IPS DF 19.7 (cell line): ENCODE results near the gene RPS6KA1.
"Not testable (repeated sequence)": the region's sequence is repeated elsewhere in the genome, so short reads cannot be mapped to it uniquely, and the experiment has no call there.

Source experiments
- DNase-seq: peaks from one replicate; pipeline ENCODE4 v3.0.0-alpha.2; 2013; ENCODE audit warnings: low read depth, low spot score

RPS6KA1 gene

DNA sequence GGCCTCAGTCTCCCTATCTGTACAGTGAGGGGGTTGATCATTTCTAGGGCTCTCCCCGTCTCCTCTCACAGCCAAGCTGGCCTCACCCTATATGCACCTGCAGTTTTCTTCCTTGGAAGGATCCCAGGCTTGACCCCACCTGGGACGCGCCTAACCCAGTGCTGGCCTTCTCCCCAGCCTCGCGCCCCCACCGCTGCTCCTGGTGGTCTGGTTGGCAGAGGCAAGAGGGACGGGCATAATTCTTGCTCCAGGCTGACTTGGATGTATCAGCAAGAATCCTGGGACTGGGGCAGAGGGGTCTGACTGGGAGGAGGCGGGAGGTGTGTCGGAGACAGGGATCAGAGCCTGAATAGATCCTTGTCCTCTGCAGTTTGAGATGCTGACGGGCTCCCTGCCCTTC, 25.2 kb downstream of the RPS6KA1 start:
- no peak for DNase-seq

DNA sequence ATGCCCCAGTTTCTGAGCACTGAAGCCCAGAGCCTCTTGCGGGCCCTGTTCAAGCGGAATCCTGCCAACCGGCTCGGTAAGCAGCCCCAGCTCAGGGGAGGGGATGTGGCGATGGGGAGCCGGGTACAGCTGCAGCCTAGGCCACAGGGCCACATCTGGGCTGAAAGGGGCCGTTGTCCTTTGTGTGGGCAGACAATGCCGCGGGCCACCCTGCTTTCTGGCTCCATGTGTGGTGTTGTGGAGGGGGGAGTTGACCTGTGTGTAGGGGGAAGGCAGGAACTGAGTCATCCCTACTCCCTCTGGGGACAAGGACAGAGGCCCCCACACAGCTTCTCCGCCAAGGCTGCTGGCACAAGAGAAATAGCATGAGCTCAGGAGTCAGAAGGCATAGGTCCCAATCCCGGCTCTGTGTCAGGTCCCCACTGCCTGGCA, 26.0 kb downstream of the RPS6KA1 start:
- no peak for DNase-seq

DNA sequence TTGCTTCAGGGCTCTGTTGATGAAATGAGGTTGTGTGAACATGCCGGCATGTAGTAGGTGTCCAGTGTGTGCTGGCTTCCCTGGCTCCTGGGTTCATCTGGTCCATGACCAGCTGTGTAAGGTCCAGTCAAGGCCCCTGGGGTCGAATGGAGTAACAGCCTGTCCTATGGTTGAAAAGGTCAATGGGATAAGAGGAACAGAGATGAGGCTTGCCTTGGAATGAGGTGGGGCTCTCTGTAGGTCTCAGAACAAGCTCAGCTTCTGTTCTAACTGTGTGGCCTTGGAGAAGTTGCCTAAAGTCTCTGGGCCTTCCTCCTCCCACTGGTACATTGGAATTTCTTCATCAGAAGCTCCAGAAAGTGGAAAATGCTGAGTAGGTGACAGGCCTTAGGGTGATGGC, 26.6 kb downstream of the RPS6KA1 start:
- DNase-seq, result no peak

DNA sequence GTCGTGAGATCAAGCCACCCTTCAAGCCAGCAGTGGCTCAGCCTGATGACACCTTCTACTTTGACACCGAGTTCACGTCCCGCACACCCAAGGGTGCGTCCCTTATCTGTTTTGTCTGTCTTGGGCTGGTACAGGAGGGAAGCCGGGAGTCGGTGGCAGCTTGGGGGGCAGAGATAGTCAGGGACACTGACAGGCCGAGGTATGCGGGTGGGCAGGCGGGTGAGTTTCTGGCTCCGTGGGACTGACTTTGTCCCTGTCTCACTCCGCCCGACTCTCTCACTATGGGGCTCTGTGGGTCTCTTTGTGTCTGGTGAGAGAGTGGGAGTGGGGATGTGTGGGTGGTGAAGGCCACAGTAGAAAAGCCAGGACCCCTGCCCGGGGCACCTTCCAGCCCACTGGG, 27.4 kb downstream of the RPS6KA1 start:
- DNase-seq, result no peak

DNA sequence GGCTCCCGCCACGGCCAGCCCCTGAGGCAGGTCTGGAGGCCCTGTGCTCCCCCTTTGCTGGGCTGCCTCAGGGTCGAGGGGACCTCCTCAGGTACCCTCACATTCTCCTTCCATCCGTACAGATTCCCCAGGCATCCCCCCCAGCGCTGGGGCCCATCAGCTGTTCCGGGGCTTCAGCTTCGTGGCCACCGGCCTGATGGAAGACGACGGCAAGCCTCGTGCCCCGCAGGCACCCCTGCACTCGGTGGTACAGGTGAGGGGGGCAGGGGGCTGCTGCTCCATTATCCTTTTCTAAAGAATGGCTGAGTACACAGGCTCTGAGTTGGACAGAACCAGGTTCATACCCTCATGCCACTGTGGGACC, 29.1 kb downstream of the RPS6KA1 start:
- DNase-seq, result no peak

DNA sequence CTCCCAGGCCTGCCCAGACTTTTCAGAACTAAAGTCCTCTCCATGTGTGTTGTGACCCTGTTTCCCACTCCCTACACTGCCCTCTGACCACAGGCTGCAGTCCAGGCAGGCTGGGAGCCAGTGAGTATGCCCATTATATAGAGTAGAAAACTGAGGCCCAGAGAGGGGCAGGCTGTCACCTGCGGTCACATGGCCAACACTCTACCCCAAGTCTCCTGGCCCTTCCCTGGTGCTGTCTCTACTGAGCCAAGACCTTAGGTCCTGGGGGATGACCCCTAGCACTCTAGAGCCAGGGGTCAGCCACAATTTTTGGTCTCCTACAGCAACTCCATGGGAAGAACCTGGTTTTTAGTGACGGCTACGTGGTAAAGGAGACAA, 30.8 kb downstream of the RPS6KA1 start:
- no peak for DNase-seq

DNA sequence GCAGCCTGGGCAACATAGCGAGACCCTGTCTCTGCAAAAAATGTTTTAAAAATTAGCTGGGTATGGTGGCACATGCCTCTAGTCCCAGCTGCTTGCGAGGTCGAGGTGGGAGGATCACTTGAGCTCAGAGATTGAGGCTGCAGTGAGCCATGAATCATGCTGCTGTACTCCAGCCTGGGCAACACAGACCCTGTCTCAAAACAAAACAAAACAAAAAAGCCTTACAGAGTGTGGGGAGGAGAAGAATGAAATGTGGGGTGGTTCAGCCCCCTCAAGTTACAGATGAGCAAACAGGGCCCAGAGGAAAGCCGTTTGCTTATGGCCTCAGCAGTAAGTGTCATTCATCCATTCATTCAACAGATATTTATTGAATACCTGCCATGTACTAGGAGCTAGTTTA, 40.7 kb downstream of the RPS6KA1 start:
- DNase-seq, result no peak

DNA sequence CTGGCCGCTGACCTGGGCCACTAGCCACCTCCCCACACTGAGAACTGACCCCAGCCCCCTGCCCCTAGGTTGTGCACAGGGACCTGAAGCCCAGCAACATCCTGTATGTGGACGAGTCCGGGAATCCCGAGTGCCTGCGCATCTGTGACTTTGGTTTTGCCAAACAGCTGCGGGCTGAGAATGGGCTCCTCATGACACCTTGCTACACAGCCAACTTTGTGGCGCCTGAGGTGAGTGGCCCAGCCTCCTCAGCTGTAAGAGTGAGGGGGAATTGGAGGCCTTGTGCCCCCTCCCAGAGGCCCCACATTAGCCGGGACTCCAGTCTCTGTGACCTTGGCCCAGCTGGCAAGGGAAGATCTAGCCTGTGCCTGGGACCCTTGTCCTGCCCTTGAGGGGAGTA, 41.8 kb downstream of the RPS6KA1 start:
- no peak for DNase-seq

DNA sequence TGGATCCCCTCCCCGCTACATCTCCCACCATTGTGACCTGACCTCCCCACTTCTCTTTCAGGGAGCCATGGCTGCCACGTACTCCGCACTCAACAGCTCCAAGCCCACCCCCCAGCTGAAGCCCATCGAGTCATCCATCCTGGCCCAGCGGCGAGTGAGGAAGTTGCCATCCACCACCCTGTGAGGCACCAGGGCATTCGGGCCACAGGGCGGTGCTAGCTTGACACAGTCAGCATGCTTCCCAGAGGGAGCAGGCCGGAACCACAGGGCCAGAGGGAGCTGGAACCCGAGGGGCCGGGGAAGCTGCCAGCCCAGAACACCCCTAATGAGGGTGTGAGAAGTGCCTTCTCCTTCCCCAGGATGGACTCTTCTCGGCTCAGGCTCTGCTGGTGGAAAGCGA, 44.5 kb downstream of the RPS6KA1 start:
- no peak for DNase-seq

DNA sequence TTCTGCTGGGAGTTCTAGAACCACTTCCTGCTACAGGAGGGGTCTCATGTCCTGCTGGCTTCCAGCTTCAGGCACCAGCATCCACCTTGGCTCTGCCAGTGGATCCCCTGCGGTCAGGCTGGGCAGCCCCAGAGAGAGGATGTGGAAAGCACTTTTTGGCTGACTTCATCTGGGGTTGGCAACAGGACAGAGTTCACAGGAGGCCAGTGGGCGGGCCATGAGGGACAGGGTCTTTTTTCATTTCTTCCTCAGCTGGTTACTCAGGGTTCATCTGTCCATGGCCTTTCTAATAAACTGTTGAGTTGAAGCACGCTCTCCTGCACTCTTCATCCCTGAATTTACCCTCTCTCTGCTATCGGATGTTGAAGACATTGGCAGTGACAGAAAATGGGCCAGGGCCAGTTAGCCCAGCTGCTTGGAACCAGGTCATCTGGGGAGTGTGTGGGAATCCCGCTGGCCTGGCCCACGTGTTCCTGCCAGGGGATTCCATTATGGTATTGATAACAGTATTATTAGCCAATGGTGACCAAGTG, 45.2 kb downstream of the RPS6KA1 start:
- no peak for DNase-seq

DNA sequence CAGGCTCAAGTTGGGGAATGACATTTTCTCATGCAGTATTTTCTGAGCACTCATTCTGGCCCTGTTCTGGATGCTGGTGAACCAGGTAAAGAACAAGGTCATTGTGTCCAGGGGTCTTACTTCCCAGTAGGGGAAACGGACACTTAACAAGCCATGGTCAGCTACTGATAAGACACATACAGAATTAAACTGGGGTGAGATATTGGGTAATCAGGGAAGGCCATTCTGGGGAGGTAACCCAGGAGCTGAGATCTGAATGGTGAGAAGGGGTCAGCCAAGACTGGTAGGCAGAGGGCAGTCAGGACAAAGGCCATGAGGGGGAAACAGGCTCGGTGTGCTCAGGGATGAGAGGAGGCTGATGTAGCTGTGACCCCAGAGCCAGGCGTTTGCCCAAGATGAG, 45.8 kb downstream of the RPS6KA1 start:
- DNase-seq, result no peak

DNA sequence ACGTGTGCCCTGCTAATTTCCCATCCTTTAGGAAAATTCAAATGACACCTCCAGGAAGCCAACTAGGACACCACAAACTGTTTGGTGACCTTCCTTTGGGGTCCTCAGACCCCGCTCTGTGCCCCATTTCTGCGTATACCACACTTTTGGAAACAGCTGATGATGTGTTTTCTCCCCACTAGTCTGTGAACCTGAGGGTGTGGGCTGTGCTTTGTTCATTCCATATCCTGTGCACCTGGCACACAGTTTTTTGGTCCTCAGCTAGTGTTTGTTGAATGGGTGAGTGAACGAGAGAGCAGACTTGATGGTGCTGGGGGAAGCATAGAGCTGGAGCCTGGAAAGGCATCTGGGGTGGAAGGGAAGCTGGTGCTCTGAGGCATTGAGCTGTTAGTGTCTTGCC, 48.6 kb downstream of the RPS6KA1 start:
- DNase-seq, result no peak

DNA sequence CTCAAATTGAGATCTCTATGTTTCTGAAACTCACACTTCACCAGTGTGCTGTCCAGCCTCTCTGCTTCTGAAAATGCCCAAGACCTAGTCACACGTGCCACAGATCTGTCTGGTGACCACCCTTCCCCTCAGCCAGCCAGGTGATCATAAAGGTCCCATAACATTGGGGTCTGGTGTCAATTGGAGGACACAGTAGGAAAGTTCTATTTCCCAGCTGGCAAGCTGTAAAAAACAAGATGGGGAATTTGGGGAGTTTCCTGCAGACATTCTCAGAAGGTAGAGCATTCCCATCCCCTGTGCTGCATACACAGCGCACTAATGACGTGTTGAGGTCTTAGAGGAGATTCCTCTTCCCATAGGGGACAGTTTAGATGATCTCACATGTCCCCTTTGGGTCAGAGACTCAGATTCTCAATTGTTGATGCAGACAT, 50.1 kb downstream of the RPS6KA1 start:
- DNase-seq, result no peak

DNA sequence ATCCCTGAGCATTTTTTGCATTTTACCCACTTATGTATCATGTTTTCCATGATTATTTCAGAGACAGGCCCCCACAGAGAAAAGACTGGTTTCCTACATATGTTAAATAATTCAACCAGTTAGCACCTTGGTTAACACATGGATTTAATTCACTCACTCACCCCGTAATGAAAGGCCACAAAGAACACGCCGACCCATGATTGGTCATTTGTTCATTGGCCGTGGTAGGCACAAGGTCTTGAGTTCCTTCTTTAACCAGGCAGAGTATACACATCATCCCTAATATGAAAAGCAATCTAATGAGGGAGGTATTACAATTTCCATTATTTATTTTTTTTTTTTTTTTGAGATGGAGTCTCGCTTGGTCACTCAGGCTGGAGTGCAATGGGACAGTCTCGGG, 50.6 kb downstream of the RPS6KA1 start:
- DNase-seq, result no peak

DNA sequence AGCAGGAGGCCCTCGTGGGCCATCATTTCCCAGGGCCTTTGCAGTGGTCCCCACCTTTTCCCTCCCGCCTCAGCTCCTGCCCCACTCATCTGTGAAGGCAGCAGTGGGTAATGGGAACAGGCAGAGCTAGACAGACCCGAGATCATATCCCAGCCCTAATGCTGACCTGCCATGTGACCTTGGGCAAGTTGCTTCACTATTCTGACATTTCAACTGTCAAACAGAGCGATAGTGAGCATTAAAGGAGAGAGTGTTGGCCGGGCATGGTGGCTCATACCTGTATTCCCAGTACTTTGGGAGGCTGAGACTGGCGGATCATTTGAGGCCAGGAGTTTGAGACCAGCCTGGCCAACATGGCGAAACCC, 51.7 kb downstream of the RPS6KA1 start:
- DNase-seq, result no peak

DNA sequence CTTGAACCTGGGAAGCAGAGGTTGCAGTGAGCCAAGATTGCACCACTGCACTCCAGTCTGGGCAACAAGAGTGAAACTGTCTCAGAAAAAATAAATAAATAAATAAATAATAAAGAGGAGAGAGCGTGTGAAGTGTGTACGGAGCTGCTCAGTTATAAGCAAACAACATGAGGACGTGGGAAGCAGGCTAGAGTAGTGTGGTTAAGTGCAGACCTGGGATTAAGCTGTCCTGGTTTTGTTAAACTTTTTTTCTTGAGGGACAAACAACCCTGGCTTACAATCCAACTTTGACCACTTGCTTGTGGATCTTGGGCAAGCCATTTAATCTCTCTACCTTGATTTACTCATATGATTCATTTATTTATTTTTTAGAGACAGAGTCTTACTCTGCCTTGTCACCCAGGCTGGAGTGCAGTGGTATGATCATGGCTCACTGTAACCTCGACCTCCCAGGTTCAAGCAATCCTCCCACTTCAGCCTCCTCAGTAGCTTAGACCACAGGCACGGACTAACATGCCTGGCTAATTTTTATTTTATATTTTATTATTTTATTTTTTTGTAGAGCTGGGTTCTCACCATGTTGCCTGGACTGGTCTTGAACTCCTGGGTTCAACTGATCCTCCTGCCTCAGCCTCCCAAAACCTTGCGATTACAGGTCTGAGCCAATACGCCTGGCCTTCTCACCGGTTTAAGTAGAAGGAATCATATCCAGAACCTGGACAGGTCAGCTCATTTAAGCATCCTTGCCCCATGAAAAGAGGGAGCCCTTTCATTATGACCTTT, 52.7 kb downstream of the RPS6KA1 start:
- DNase-seq, result no peak

DNA sequence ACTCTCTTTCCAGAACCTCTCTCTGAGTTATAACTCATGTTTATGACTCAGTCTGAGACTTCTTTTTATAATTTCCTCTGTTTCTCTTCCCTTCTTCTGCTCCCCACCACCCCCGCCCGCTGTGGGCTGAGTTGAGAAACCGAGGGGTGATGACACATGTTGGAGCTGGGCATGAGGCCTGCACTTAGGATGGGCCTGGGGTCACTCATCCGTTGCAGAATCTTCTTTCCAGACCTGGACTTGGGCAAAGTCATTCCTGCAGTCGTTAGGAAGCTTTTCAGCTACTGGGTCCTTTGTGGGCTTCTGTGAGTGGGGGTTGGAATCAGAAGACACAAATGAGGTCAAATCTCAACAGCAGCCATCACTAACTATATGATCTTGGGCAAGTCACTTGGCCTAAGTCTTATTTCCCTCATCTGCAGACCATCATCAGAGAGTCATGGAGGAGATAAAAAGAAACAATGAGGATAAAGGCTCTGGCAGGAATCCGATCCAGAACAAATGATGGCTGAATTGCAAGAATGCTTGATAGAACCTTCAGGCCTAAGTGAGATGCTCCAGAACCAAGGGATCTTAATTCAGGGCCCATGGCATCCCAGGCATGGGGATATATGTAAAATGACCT, 53.4 kb downstream of the RPS6KA1 start:
- no peak for DNase-seq

DNA sequence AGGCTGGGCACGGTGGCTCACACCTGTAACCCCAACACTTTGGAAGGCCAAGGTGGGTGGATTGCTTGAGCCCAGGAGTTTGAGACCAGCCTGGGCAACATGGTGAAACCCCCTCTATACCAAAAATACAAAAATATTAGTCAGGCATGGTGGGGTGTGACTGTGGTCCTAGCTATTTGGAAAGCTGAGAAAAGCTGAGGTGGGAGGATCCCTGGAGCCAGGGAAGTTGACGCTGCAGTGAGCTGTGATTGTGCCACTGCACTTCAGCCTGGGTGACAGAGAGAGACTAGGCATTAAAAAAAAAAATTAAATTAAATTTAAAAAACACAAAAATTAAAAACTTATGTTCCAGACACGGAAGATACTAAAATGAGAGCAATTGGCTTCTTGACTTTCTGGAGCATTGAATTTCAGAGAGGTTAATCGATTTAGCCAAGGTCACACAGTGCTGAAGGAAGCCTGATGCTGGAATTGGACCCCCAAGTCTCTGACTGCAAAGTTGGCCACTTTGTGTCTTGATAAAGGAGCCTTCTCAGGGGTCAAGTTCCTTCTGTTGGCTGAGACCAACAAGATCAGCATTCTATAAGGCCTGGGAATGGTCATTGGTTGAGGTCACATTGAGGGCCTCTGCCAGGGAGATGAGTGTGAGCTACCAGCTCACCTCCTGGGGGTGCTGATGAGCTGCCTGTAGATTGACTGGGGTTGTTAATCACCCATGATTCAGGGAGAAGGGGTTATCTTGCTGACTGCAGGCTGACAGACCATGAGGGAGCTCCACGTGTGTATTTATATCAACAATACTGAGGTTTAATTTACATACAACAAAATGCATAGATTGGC, 54.3 kb downstream of the RPS6KA1 start:
- peak; percentile 47 for DNase-seq

DNA sequence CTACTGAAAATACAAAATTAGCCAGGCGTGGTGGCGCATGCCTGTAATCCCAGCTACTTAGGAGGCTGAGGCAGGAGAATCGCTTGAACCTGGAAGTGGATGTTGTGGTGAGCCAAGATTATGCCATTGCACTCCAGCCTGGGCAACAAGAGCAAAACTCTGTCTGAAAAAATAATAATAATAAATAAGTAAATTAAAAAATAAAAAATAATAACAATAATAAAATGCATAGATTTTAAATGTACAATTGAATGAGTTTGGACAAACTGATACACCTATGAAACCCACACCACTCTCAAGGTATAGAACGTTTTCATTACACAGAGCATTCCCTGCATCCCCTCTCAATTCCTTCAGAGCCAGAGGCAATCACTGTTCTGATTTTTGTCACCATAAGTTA, 55.0 kb downstream of the RPS6KA1 start:
- not testable (repeated sequence) for DNase-seq

DNA sequence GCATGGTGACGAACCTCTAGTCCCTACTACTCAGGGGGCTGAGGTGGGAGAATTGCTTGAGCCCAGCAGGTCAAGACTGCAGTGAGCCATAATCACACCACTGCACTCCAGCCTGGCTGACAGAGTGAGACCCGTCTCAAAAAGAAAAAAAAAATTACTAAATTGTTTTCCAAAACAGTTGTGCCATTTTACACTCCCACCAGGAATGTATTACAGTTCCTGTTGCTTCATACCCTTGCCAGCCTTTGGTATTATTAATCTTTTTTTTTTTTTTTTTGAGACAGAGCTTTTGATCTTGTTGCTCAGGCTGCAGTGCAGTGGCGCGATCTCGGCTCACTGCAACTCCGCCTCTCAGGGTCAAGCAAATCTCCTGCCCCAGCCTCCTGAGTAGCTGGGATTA, 55.9 kb downstream of the RPS6KA1 start:
- DNase-seq, result no peak

DNA sequence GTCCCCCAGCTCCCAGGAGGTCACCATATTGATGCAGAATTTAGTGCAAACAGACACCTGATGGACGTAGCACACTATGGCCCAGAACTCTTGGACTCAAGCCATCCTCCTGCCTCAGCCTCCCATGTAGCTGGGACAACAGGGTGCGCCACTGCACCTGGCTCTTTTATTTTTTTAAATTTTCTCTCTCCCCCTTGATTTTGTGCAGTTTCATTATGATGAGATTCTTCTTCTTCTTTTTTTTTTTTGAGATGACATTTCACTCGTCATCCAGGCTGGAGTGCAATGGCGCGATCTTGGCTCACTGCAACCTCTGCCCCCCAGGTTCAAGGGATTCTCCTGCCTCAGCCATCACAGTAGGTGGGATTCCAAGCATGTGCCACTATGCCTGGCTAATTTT, 63.8 kb downstream of the RPS6KA1 start:
- DNase-seq, result no peak

DNA sequence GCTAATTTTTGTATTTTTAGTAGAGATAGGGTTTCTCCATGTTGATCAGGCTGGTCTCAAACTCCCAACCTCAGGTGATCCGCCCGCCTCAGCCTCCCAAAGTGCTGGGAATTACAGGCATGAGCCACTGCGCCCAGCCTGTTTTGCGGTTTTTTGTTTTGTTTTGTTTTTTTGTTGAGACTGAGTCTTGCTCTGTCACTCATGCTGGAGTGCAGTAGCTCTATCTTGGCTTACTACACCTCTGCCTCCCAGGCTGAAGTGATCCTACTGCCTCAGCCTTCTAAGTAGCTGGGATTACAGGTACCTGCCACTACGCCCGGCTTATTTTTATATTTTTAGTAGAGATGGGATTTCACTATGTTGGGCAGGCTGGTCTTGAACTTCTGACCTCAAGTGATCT, 65.0 kb downstream of the RPS6KA1 start:
- DNase-seq, result not testable (repeated sequence)
